IMR-90 (cell line): Measurements from ENCODE around the gene CCDC18. TPM values are rescaled to one million over a fixed set of nuclear protein-coding genes. Genes with fewer than 3 reads are reported as not detected.
"Not testable (repeated sequence)": the region's sequence is repeated elsewhere in the genome, so short reads cannot be mapped to it uniquely, and the experiment has no call there.

Source experiments
- ATAC-seq: fragments of 200-7000 bp; cut with Tn5 transposase; 2 replicates; pipeline ENCODE4 v1.9.1; 2020; ENCODE audit warnings: low read depth, mild to moderate bottlenecking, moderate library complexity
- BruUV-seq: library from RNA; stranded (reverse); fragments of 400-500 nt; replicated peaks from 2 replicates; lab custom pipeline; 2021; lab: Mats Ljungman, UMichigan
- CTCF ChIA-PET: fragments of 300-600 bp; formaldehyde crosslinking; extraction: SDS; loops from one replicate; lab custom pipeline; 2021; ENCODE audit warnings: antibody characterized with exemption; lab: Yijun Ruan, JAX
- POLR2A ChIA-PET: fragments of 300-600 bp; sonication (Branson Sonifier 250); formaldehyde crosslinking; loops from one replicate; lab custom pipeline; 2022; ENCODE audit warnings: antibody characterized with exemption; ENCODE audit not compliant: unreplicated experiment; lab: Charles Lee
- DNase-seq: peaks from one replicate; pipeline ENCODE4 v3.0.0; 2013
- H2AFZ ChIP-seq: replicated peaks from 2 replicates; pipeline ENCODE3; 2013; ENCODE audit warnings: low read length, mild to moderate bottlenecking; ENCODE audit not compliant: poor library complexity
- H2AK5ac ChIP-seq: 2 replicates; pipeline ENCODE4 v1.6.1; 2013; ENCODE audit warnings: low read depth, low read length, inconsistent platforms
- H2AK9ac ChIP-seq: replicated peaks from 2 replicates; pipeline ENCODE3; 2013; ENCODE audit warnings: mild to moderate bottlenecking, low read depth, low read length, moderate library complexity; ENCODE audit not compliant: poor library complexity
- H2BK120ac ChIP-seq: 2 replicates; pipeline ENCODE4 v1.6.1; 2013; ENCODE audit warnings: low read depth, low read length, inconsistent platforms
- H2BK15ac ChIP-seq: 3 replicates; pipeline ENCODE4 v1.6.1; 2013; ENCODE audit warnings: low read depth, low read length, inconsistent platforms
- H2BK20ac ChIP-seq: 2 replicates; pipeline ENCODE4 v1.6.1; 2013; ENCODE audit warnings: low read depth, mild to moderate bottlenecking, inconsistent platforms, low read length, moderate library complexity
- H2BK5ac ChIP-seq: 2 replicates; pipeline ENCODE4 v1.6.1; 2013; ENCODE audit warnings: mild to moderate bottlenecking, low read depth, low read length, inconsistent platforms; ENCODE audit not compliant: poor library complexity, severe bottlenecking
- H3K14ac ChIP-seq: replicated peaks from 2 replicates; pipeline ENCODE4 v1.6.1; 2013; ENCODE audit warnings: low read depth, low read length, inconsistent platforms
- H3K18ac ChIP-seq: 2 replicates; pipeline ENCODE4 v1.6.1; 2013; ENCODE audit warnings: low read depth, low read length, control low read depth
- H3K23ac ChIP-seq: 2 replicates; pipeline ENCODE4 v1.6.1; 2013; ENCODE audit warnings: low read depth, low read length, inconsistent platforms
- H3K27ac ChIP-seq: 2 replicates; pipeline ENCODE4 v1.5.1; 2013; ENCODE audit warnings: mild to moderate bottlenecking, control low read depth, low read length; ENCODE audit not compliant: insufficient read depth
- H3K27me3 ChIP-seq: 2 replicates; pipeline ENCODE4 v1.6.1; 2013; ENCODE audit warnings: low read length; ENCODE audit not compliant: control insufficient read depth, insufficient read depth
- H3K36me3 ChIP-seq: 2 replicates; pipeline ENCODE4 v1.6.1; 2013; ENCODE audit warnings: low read length, mixed read lengths; ENCODE audit not compliant: control insufficient read depth, insufficient read depth
- H3K4ac ChIP-seq: 2 replicates; pipeline ENCODE4 v1.6.1; 2013; ENCODE audit warnings: low read depth, low read length, inconsistent platforms
- H3K4me1 ChIP-seq: 2 replicates; pipeline ENCODE4 v1.6.1; 2013; ENCODE audit warnings: low read length, mixed read lengths; ENCODE audit not compliant: control insufficient read depth, insufficient read depth
- H3K4me2 ChIP-seq: 2 replicates; pipeline ENCODE4 v1.6.1; 2013; ENCODE audit warnings: low read depth, mild to moderate bottlenecking, control low read depth, low read length, moderate library complexity
- H3K4me3 ChIP-seq: 2 replicates; pipeline ENCODE4 v1.5.1; 2013; ENCODE audit warnings: low read depth, mild to moderate bottlenecking, control low read depth, low read length, moderate library complexity; ENCODE audit not compliant: insufficient read depth
- H3K56ac ChIP-seq: 2 replicates; pipeline ENCODE4 v1.6.1; 2013; ENCODE audit warnings: low read length, inconsistent platforms; ENCODE audit not compliant: insufficient read depth; ENCODE audit errors: extremely low read depth
- H3K79me1 ChIP-seq, 2 experiments: 2 replicates each; pipeline ENCODE4 v1.6.1; 2013; ENCODE audit warnings: low read length in 2 of 2, inconsistent platforms in 1 of 2, low read depth in 1 of 2
- H3K9ac ChIP-seq: 2 replicates; pipeline ENCODE4 v1.6.1; 2013; ENCODE audit warnings: low read depth, low read length, control low read depth
- H3K9me1 ChIP-seq: 2 replicates; pipeline ENCODE4 v1.6.1; 2013; ENCODE audit warnings: low read length, inconsistent platforms; ENCODE audit not compliant: insufficient read depth
- H3K9me3 ChIP-seq: 2 replicates; pipeline ENCODE4 v1.6.1; 2013; ENCODE audit warnings: low read length; ENCODE audit not compliant: control insufficient read depth, insufficient read depth
- H4K20me1 ChIP-seq: 2 replicates; pipeline ENCODE4 v1.6.1; 2013; ENCODE audit warnings: low read length, inconsistent platforms; ENCODE audit not compliant: insufficient read depth
- H4K5ac ChIP-seq: 2 replicates; pipeline ENCODE4 v1.6.1; 2013; ENCODE audit warnings: mild to moderate bottlenecking, low read depth, low read length, control low read depth
- H4K8ac ChIP-seq, 2 experiments: 2 replicates each; pipeline ENCODE4 v1.6.1; 2013; ENCODE audit warnings: low read depth in 2 of 2, low read length in 2 of 2, control low read depth in 1 of 2, inconsistent platforms in 1 of 2
- H4K91ac ChIP-seq: 2 replicates; pipeline ENCODE4 v1.6.1; 2013; ENCODE audit warnings: low read depth, low read length, inconsistent platforms; ENCODE audit not compliant: insufficient read depth
- WGBS, 2 experiments: methylation state at CpG; one replicate each; pipeline versions ENCODE4 v1.1.5 to v1.1.7; 2013; ENCODE audit warnings: missing lambda C conversion rate in 2 of 2; ENCODE audit not compliant: insufficient read length in 1 of 2; ENCODE audit errors: extremely low coverage in 2 of 2; 5-methylcytosine and 5-hydroxymethylcytosine counted together
- dilution Hi-C: fragments of 300-500 bp; cut with HindIII; formaldehyde crosslinking; loops from one replicate; pipeline ENCODE4 v1.14.3; 2018; ENCODE audit warnings: low sequenced_read_pairs; ENCODE audit not compliant: unreplicated experiment
- in situ Hi-C: fragments of 300-500 bp; cut with MboI; formaldehyde crosslinking; loops from 3 replicates; pipeline ENCODE4 v1.14.3; 2019; ENCODE audit warnings: low sequenced_read_pairs, inconsistent platforms, mixed read lengths
- intact Hi-C: fragments of 100-400 bp; cut with micrococcal nuclease; formaldehyde crosslinking; loops from 2 replicates; pipeline ENCODE4 v1.10.0; 2022
- polyA plus RNA-seq, 3 experiments: library from polyadenylated mRNA; depleted of rRNA; stranded (reverse); fragments of >200 nt; gene quantifications; 2 replicates each; pipeline ENCODE4 v1.2.3, GENCODE V29; 2012; ENCODE audit warnings: low replicate concordance in 1 of 3
- total RNA-seq: library from RNA; depleted of rRNA; stranded (reverse); fragments of >200 nt; gene quantifications from 2 replicates; pipeline ENCODE4 v1.2.3, GENCODE V29; 2012

The CCDC18 gene
- total and polyA plus RNA-seq, 2 of the 4 experiments (the other 2 are of a cell fraction), result 5.5 to 7.3 TPM

GRCh38 chr1:93220716-93221115 lies 40.2 kb downstream of the CCDC18 start:
- H4K91ac ChIP-seq, BruUV-seq, H3K79me1 ChIP-seq, POLR2A ChIA-PET, H2AFZ ChIP-seq, H3K9me3 ChIP-seq, ATAC-seq, H2AK5ac ChIP-seq, H3K23ac ChIP-seq, H4K5ac ChIP-seq, in situ Hi-C loops, H2AK9ac ChIP-seq, H3K4ac ChIP-seq, H3K27ac ChIP-seq, H4K20me1 ChIP-seq, H3K56ac ChIP-seq, dilution Hi-C loops, H2BK15ac ChIP-seq, H3K18ac ChIP-seq, H2BK5ac ChIP-seq, H3K14ac ChIP-seq, H3K36me3 ChIP-seq, H3K4me3 ChIP-seq, H2BK120ac ChIP-seq, H3K9ac ChIP-seq, H3K4me2 ChIP-seq, H3K4me1 ChIP-seq, DNase-seq, H3K27me3 ChIP-seq, H2BK20ac ChIP-seq, H4K8ac ChIP-seq, H3K9me1 ChIP-seq: not testable (repeated sequence)
- CTCF ChIA-PET, result interaction anchor here (0.6 kb wide), 1 partner anchor 98 kb away, joined by 3 read pairs; no protein-coding TSS in a partner anchor
- intact Hi-C loops, result loop anchor here (1.0 kb wide), 1 partner anchor 14 kb away; no protein-coding TSS in a partner anchor
- no CpG with 5 or more reads among the region's 5 CpGs for WGBS, 2 experiments
